HG02870 (cell line): Measurements from ENCODE around the gene BCAS1.
A peak's percentile ranks its signal among the peaks of the same experiment; 100 is the strongest.

Source experiments
- ATAC-seq: cut with Tn5 transposase; IDR thresholded peaks from one replicate; pipeline ENCODE4 v1.9.1; 2021; ENCODE audit warnings: mild to moderate bottlenecking, moderate library complexity; ENCODE audit not compliant: unreplicated experiment

Gene BCAS1

GRCh38 chr20:53914091-53914780, 156.2 kb downstream of the BCAS1 start:
- no peak for ATAC-seq

- no peak for ATAC-seq
Measured at GRCh38 chr20:53911301-53911700, 159.1 kb downstream of the BCAS1 start.

DNA sequence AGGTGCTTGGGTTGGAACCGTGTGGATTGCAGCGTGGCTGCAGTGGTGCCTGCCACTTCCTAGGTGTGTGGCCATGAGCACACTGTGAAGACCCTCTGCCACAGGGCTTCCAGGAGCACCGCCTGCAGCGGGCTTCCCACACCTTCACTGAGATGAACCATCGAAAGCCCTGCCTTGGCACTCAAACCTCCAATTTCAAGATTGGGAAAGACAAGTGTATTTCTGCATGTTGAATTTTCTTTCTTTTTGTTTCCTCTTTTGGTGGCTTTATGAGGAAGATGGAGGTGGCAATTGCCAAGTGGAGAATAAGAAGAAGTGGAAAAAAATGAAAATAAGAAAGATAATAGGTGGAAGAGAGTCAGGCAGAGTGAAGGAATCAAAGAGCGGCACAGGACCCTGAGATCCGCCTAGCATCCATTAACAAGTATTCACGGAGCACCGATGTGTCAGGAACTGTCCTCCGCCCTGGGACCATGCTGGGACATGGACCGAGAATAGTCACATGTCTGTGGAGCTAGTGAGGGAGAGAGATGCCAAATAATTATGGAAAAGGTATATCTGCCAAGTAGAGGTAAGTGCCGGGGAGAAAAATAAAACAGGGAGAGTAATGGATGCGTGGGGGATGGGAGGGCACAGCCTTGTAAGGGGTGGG, 159.9 kb downstream of the BCAS1 start:
- ATAC-seq = no peak

- ATAC-seq = no peak
Measured at GRCh38 chr20:53907968-53908751, 162.2 kb downstream of the BCAS1 start.

DNA sequence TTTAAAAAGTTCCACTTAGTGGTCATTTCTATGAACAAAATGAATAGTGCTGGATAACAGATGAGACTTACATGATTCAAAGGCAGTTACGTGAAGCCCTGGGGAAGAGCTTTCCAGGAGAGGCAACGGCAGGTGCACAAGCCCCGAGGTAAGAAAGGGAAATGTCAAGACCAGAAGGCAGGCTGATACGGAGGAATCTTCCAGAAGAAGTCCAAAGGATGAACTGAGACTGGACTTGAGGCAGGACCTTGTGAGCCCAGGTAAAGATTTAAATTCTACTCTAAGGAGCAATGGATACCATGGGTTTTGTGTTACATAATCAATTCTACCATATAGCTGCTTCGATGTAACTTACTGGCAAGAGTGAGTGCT, 164.6 kb downstream of the BCAS1 start:
- no peak for ATAC-seq

DNA sequence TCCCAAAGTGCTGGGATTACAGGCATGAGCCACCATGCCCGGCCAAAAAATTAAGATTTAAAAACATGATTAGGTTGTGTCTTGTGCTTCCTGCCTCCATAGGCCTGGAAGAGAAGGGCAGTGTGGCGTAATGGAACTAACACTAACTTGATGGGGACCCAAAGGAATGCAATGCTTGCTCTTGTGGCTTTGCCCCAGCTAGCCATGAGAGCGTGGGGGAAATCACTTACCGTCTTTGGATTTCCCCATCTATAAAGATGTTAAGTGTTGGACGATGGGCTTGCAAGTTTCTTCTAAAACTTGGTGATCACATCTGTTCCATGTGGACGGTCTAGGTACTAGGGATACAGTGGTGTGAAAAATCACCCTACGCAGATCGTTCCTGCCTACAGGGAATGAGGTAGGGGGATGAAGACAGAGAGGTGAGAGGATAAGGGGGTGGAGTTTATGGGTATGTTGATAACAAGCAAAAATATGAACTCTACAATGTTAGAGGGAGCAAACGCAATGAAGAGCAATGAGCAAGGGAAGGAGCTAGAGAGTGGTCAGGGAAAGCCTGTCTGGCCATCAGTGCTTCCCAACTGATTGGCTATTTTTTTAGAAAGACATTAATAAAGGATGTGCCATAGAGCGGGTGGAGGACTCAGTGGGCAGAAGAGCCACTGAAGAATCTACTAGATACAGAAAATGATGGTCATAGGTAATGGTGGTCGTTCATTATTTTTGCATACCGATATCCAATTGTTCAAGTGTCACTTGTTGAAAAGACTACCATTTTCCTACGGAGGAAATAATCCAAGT, 165.2 kb downstream of the BCAS1 start:
- no peak for ATAC-seq

DNA sequence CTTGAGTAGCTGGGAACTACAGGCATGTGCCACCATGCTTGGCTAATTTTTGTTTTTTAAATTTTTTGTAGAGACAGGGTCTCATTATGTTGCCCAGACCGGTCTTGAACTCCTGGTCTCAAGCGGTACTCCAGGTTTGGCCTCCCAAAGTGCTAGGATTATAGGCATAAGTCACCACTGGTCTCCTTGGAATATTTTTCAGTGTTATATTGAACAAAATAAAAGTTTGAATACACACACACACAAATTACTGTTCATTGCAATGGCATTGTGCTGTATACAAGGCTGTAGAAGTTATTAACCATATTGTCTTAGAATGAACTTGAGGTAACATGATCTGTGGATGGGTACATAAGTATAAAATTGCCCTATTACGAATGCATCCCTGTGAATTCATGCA, 166.1 kb downstream of the BCAS1 start:
- no peak for ATAC-seq

DNA sequence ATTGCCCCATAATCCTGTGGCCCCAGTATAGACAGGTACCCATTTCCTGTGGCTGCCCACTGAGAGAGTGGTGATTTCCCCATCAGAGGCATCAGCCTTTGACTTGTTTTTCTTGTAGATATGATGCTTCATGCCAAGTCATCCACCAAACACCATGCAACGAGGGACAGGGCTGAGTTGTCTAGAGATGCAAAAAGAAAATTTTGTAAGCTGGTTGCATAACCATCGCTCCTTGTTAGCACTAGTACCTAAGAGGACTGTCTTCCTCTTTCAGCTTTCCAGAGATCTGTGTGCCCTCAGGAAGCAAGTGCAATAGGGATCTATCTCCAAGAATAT, 166.8 kb downstream of the BCAS1 start:
- no peak for ATAC-seq

DNA sequence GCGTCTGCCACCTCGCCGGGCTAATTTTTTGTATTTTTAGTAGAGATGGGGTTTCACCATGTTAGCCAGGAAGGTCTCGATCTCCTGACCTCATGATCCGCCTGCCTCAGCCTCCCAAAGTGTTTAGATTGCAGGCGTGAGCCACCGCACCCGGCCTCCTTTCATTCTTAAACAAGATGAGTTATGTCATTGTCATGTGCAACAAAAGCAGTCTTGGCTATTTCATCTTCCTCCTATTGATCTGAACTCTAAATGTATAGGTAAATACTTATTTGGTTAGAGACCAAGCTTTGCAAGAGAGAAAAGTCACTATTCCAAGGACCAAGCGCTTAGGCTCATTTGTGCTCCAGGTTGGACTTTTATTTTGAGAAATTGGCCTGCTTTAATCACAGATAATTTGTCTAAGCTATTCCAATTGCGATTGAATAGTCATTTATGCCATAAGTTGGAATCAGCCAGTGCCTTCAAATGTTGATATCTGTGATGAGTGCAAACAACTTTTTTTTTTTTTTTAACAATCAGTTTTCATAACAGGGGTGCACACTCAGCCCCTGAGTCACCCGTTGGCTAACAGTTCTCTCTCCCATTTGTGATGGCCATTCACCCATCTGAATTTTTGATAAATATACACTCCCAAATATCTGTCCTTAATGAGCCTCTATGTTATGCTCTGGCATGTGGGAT, 167.3 kb downstream of the BCAS1 start:
- ATAC-seq = no peak

DNA sequence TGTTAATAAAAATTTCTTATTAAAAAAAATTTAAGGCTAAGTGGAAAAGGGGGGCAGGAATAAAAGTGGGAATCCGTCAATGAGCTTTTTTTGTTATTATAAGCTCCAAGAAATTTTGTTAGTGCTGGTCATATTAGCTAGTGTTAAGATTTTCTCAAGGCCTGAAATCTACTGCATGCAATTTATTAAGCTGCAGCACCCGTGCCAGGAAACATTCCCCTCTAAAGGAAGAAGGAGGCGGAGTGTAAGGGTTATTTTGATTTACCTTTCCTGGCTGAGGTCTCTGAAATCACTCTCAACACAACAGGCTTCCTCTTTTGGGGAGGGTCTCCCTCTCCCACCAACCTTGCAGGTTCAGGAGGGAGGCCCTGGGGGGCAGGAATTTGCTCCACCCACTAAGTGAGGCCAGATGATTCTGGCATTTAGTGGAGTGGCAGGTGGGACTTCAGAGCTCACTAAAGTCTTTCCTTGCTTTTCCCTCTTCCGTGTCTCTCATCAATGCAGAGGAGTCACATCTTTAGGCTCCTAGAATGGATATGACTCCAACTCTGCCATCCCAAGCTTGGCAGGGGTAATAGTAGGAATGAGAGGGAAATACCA, 168.8 kb downstream of the BCAS1 start:
- no peak for ATAC-seq

DNA sequence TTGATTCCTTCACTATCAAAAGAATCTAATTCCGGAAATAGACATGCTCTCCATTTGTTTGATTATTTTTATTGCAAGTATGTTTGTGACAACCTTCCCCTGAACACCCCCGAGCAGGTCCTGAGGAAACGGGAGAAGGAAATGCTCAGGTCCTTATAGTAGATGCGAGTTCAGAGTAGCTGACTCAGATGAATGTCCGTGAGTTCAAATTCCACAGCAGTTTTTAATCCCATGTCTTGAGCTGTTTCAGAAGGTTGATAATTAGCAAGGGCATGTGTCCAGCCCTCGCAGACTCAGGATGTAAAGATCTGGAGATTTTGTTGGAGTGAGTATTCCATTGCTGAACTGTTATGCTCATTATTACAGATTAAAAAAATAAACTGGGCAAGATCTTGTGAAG, 169.3 kb downstream of the BCAS1 start:
- no peak for ATAC-seq

- peak; percentile 48 for ATAC-seq
Measured at GRCh38 chr20:53900380-53900999, 169.9 kb downstream of the BCAS1 start.

- peak; percentile 75 for ATAC-seq
Measured at GRCh38 chr20:53899351-53900167, 170.8 kb downstream of the BCAS1 start.

- no peak for ATAC-seq
Measured at GRCh38 chr20:53898556-53898931, 171.8 kb downstream of the BCAS1 start.

DNA sequence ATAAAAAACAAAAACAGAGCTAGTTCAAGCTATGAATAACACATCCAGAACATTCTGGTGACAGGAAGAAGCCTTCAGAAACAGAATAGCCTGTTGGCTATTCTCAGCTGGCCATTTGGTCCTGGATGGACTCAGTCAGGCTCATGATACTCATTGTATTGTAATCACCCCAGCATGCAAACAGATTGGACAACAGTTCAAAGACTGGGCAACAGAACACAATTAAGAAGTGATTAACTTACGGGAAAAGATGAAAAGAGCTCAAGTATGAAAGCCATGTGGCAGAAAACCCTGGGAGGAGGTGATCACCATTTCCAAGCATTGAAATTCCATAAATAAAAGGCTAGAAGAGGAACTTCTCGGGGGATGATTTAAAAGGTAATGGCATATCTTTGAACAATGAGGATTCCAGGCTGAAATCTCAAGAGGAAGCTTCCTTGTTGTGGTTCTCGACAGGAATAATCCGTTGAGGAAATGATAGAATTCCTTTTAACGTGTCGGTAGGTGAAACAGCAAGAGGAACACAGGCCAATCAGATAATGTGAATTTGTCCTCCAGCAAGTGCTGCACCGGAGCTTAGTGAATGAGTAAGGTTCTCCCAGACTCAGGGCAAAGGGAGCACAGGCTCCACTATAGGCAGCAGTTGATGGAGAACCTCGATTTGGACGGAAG, 172.4 kb downstream of the BCAS1 start:
- no peak for ATAC-seq

DNA sequence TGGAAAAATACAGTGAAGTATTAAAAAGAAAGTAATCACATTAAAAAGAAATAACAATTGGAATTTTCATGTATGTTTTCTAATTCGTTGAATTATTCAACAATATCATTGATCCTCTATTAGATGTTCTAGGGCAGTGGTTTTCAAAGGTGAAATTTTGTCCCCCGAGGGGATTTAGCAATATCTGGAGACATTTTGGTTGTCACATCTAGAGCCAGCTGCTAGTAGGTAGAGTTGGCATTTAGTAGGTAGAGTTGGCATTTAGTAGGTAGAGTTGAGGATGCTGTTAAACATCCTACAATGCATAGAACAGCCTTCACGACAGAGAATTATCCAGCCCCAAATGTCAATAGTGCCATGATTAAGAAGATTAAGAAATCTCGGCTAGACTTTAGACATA, 173.7 kb downstream of the BCAS1 start:
- no peak for ATAC-seq

- ATAC-seq = no peak
Measured at GRCh38 chr20:53896041-53896440, 174.4 kb downstream of the BCAS1 start.

DNA sequence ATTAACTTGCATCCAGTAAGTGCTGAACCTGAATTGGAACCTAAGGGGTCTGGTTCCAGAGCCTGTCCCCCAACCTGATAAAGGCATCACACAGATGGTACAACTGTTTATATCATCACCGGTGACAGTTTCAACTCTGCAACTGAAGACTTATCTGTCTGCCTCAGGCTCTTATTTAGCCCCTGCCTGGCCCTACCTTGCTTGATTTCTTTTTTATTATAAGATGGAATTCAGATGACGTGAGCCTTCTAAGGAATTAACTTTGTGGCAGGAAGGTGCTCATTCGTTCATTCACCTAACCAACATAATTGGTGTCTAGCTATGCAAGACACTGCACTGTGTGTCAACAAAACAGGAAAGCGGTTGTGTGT, 175.0 kb downstream of the BCAS1 start:
- ATAC-seq = no peak
